Measurements from ENCODE around the gene TTC17.
"Not testable (repeated sequence)": the region's sequence is repeated elsewhere in the genome, so short reads cannot be mapped to it uniquely, and the experiment has no call there.

Gene TTC17

GRCh38 chr11:43462359-43462758 is 103.6 kb downstream of the TTC17 start:
- no peak for DNase-seq

- no peak for DNase-seq
These were observed 109.2 kb downstream of the TTC17 start for GRCh38 chr11:43467958-43468357.

GRCh38 chr11:43477491-43477890 is 118.8 kb downstream of the TTC17 start:
- not testable (repeated sequence) for DNase-seq

GRCh38 chr11:43486141-43486540 is 127.4 kb downstream of the TTC17 start:
- no peak for DNase-seq

GRCh38 chr11:43489869-43490465 is 131.2 kb downstream of the TTC17 start:
- no peak for DNase-seq

GRCh38 chr11:43492701-43493100 is 134.0 kb downstream of the TTC17 start:
- DNase-seq: no peak

GRCh38 chr11:43493431-43493830 is 134.7 kb downstream of the TTC17 start:
- DNase-seq: no peak

GRCh38 chr11:43497144-43497543 is 138.4 kb downstream of the TTC17 start:
- DNase-seq: no peak

GRCh38 chr11:43498561-43498960 is 139.8 kb downstream of the TTC17 start:
- DNase-seq: no peak

GRCh38 chr11:43503417-43503816 is 144.7 kb downstream of the TTC17 start:
- no peak for DNase-seq

GRCh38 chr11:43504316-43504950 is 145.7 kb downstream of the TTC17 start:
- no peak for DNase-seq

GRCh38 chr11:43505171-43505570 is 146.5 kb downstream of the TTC17 start:
- DNase-seq: no peak

- no peak for DNase-seq
These were observed 148.5 kb downstream of the TTC17 start for GRCh38 chr11:43507171-43507570.

- no peak for DNase-seq
These were observed 149.8 kb downstream of the TTC17 start for GRCh38 chr11:43508511-43508918.

GRCh38 chr11:43511959-43512358 is 153.2 kb downstream of the TTC17 start:
- DNase-seq: no peak

GRCh38 chr11:43515090-43515489 is 156.4 kb downstream of the TTC17 start:
- no peak for DNase-seq

- DNase-seq: no peak
These were observed 157.7 kb downstream of the TTC17 start for GRCh38 chr11:43516316-43516850.

GRCh38 chr11:43517518-43517917 is 158.8 kb downstream of the TTC17 start:
- DNase-seq: no peak

GRCh38 chr11:43518408-43519160 is 159.9 kb downstream of the TTC17 start:
- DNase-seq: no peak

GRCh38 chr11:43521471-43521870 is 162.8 kb downstream of the TTC17 start:
- DNase-seq: no peak

GRCh38 chr11:43523632-43524031 is 164.9 kb downstream of the TTC17 start:
- DNase-seq: no peak

- DNase-seq: no peak
These were observed 173.3 kb downstream of the TTC17 start for GRCh38 chr11:43532041-43532440.

GRCh38 chr11:43537833-43538615 is 179.3 kb downstream of the TTC17 start:
- DNase-seq: no peak

All from activated effector memory CD4-positive, alpha-beta T cell treated with Interleukin-2 at 50 U/mL for 16 hours (primary cell).